Fibroblast of villous mesenchyme (primary cell): Measurements from ENCODE around the gene SPEF2. TPM values are rescaled to one million over a fixed set of nuclear protein-coding genes. Genes with fewer than 3 reads are reported as not detected.

Experiments used
- DNase-seq: peaks from one replicate; pipeline ENCODE4 v3.0.0-alpha.2; 2010; ENCODE audit warnings: low read depth
- H3K4me3 ChIP-seq: 2 replicates; pipeline ENCODE4 v1.5.1; 2011; ENCODE audit warnings: low read depth, mild to moderate bottlenecking, low read length
- CTCF ChIP-seq: IDR thresholded peaks from 2 replicates; pipeline ENCODE4 v1.5.1; 2012; ENCODE audit warnings: low read depth, mild to moderate bottlenecking, low read length; ENCODE audit not compliant: insufficient read depth
- total RNA-seq: library from RNA; depleted of rRNA; stranded (reverse); fragments of >200 nt; gene quantifications from 2 replicates; pipeline ENCODE4 v1.2.3, GENCODE V29; 2012

The SPEF2 gene
- total RNA-seq, 1 donor: 4.3 TPM

DNA sequence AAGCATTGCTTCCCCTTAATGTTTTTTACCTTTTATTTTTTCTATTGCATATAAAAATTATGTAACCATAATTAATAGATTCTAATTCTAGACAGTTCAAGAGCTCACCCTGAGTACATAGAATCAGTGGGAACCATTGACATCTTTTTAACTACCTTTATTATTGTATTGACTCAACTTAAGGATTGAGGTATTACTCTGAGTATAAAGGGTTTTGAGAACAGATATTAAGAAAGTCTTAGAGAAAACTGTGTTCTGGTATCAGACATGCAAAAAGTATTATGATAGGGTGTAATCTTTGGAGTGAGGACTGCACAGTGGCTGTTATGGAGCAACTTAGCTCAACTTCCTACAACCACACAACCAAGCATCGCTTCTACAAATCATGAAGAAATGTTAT, 8.9 kb downstream of the SPEF2 start:
- no peak overlapping the region for H3K4me3 ChIP-seq
- TF ChIP-seq CTCF: no peak
- DNase-seq: no peak

DNA sequence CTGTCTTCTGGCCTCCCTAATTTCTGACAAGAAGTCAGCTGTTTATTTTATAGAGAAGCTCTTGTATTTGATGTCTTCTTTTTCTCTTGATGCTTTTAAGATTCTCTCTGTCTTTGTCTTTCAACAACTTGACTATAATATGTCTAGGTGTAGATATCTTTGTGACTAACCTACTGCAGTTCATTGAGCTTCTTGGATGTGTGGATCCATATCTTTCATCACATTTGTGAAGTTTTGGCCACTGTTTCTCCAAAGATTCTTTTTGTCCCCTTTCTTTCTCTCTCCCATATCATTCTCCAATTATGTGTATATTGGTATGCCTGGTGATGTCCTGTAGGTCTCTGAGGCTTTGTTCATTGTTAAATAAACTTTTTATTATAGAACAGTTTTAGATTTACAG, 16.7 kb downstream of the SPEF2 start:
- no peak overlapping the region for H3K4me3 ChIP-seq
- no peak for DNase-seq
- no peak for TF ChIP-seq CTCF

DNA sequence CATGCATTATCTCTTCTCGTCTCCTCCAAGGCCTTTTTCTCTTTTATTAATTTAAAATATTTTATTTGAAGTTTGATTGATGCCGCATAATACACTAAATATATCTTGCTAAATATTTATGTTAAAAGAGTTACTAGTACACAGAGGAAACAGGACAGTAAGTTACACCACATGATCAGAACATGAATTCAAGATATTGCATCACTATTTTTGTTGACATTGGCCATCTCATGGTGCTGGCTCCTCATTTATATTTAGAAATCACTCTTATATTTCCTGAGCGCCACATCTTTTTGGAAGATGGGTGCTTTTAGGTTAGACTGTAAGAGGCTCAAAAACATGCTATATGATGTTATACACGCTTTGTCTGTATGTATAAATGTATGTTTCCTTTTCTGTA, 23.0 kb downstream of the SPEF2 start:
- DNase-seq: no peak
- H3K4me3 ChIP-seq: no peak overlapping the region
- TF ChIP-seq CTCF: no peak

DNA sequence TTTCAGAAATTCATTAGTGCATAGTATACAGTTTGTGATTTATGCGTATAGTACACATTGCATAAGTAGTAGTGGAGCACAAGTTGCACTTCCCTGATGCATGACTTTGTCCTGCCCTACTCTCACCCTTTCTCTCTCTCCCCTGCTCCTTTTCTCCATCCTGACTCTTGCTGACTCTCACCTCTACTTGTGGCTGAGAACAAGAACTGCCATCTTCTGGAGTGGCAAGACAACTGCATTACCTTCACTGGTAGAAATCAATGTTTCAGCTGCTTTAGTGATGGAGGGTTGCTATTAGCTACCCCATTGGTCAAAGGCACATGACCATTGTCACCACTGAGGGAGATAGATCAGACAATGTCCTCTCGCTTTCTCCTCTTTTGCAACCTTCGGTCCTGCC, 26.9 kb downstream of the SPEF2 start:
- TF ChIP-seq CTCF: no peak
- no peak for DNase-seq
- no peak overlapping the region for H3K4me3 ChIP-seq

GRCh38 chr5:35647128-35647527, 29.5 kb downstream of the SPEF2 start:
- TF ChIP-seq CTCF: no peak
- no peak for DNase-seq
- no peak overlapping the region for H3K4me3 ChIP-seq

- no peak overlapping the region for H3K4me3 ChIP-seq
- DNase-seq: no peak
- TF ChIP-seq CTCF: no peak
These were observed 30.0 kb downstream of the SPEF2 start for GRCh38 chr5:35647712-35648111.

DNA sequence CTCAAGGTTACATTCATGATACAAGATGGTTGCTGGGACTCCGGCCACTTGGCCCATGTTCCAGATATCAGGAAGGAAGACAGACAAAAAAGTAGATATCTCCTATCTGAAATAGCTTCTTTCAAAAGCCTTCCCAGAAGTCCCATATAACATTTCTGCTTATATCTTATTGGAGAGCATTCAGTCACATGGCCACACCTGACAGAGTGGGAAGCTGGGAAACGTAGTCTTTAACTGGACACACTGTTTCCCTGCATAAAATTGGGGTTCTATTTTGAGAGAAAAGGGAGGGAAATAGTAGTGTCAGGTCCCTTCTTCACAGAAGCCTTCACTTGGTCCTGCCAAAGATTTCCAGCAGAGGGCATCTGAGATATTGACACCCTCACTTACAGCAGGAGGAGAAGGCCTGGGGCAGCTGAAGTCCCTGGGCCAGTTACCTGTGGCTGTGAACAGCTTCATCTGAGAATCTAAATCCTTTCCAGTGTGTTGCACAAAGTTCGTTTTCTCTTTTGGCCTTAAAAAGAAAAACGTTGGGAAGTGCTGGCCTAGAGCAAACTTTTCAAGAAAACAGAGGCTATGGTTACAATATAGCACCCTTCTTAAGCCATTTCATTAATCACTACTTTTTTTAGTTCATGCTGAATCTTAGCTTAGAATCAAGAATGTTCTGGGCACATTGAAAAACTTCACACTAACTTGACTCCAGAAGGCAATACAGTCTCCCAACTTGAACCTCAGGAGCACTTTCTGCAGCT, 33.5 kb downstream of the SPEF2 start:
- H3K4me3 ChIP-seq: no peak overlapping the region
- peak; percentile 70 for TF ChIP-seq CTCF
- peak; percentile 61 for DNase-seq
